Measurements from ENCODE around the gene SYNE1.

SYNE1 gene

DNA sequence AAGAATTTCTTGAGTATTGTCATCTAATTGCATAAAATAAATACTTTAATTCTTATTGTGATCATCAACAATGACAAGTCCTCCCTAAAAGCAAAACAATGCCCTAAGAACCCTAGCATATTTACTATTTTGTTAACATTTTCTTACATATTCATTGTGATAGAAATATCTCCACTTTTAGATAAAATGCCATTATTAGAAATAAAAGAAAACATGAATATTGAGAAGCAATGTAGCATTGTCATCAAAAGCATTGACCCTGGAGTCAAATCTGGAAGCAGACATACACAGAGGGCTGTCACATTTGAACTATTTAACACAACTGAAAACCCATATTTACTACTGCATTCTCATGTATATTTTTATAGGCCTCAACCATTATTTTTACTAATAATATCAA is 257.7 kb downstream of the SYNE1 start:
- H3K4me3 ChIP-seq (ENCODE audit: low read depth, low read length) = no peak overlapping the region
- H3K9me3 ChIP-seq (ENCODE audit: severe bottlenecking) = no peaks in the 10 kb centered on the region
- DNase-seq = no peak
- H3K27ac ChIP-seq = no peak overlapping the region; the same call in 1 of the 2 replicates
- no peaks in the 10 kb centered on the region for H3K36me3 ChIP-seq
- TF ChIP-seq, protein P1, sequence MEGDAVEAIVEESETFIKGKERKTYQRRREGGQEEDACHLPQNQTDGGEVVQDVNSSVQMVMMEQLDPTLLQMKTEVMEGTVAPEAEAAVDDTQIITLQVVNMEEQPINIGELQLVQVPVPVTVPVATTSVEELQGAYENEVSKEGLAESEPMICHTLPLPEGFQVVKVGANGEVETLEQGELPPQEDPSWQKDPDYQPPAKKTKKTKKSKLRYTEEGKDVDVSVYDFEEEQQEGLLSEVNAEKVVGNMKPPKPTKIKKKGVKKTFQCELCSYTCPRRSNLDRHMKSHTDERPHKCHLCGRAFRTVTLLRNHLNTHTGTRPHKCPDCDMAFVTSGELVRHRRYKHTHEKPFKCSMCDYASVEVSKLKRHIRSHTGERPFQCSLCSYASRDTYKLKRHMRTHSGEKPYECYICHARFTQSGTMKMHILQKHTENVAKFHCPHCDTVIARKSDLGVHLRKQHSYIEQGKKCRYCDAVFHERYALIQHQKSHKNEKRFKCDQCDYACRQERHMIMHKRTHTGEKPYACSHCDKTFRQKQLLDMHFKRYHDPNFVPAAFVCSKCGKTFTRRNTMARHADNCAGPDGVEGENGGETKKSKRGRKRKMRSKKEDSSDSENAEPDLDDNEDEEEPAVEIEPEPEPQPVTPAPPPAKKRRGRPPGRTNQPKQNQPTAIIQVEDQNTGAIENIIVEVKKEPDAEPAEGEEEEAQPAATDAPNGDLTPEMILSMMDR (IDR thresholded peaks at IDR 0.05; ENCODE audit: low read depth, low read length) = no peak
- H3K27me3 ChIP-seq (ENCODE audit: insufficient read depth, low read depth, severe bottlenecking) = no peaks in the 10 kb centered on the region

GRCh38 chr6:152378169-152378568 is 259.0 kb downstream of the SYNE1 start:
- TF ChIP-seq, protein P1 (IDR thresholded peaks at IDR 0.05; ENCODE audit: low read depth, low read length) = no peak
- H3K27ac ChIP-seq = no peak overlapping the region
- no peaks in the 10 kb centered on the region for H3K9me3 ChIP-seq (ENCODE audit: severe bottlenecking)
- DNase-seq = no peak
- H3K36me3 ChIP-seq = no peaks in the 10 kb centered on the region
- H3K4me3 ChIP-seq (ENCODE audit: low read depth, low read length) = no peak overlapping the region
- no peaks in the 10 kb centered on the region for H3K27me3 ChIP-seq (ENCODE audit: insufficient read depth, low read depth, severe bottlenecking)

- no peak overlapping the region for H3K4me3 ChIP-seq (ENCODE audit: low read depth, low read length)
- H3K27ac ChIP-seq = no peak overlapping the region
- no peaks in the 10 kb centered on the region for H3K9me3 ChIP-seq (ENCODE audit: severe bottlenecking)
- no peak for DNase-seq
- no peaks in the 10 kb centered on the region for H3K27me3 ChIP-seq (ENCODE audit: insufficient read depth, low read depth, severe bottlenecking)
- no peaks in the 10 kb centered on the region for H3K36me3 ChIP-seq
- TF ChIP-seq, protein P1 (IDR thresholded peaks at IDR 0.05; ENCODE audit: low read depth, low read length) = no peak
These were observed 262.0 kb downstream of the SYNE1 start for GRCh38 chr6:152375197-152375596.

GRCh38 chr6:152372945-152373344 is 264.2 kb downstream of the SYNE1 start:
- DNase-seq = no peak
- no peaks in the 10 kb centered on the region for H3K36me3 ChIP-seq
- TF ChIP-seq, protein P1 (IDR thresholded peaks at IDR 0.05; ENCODE audit: low read depth, low read length) = no peak
- H3K9me3 ChIP-seq (ENCODE audit: severe bottlenecking) = no peaks in the 10 kb centered on the region
- H3K27me3 ChIP-seq (ENCODE audit: insufficient read depth, low read depth, severe bottlenecking) = no peaks in the 10 kb centered on the region
- H3K27ac ChIP-seq = no peak overlapping the region
- H3K4me3 ChIP-seq (ENCODE audit: low read depth, low read length) = no peak overlapping the region

DNA sequence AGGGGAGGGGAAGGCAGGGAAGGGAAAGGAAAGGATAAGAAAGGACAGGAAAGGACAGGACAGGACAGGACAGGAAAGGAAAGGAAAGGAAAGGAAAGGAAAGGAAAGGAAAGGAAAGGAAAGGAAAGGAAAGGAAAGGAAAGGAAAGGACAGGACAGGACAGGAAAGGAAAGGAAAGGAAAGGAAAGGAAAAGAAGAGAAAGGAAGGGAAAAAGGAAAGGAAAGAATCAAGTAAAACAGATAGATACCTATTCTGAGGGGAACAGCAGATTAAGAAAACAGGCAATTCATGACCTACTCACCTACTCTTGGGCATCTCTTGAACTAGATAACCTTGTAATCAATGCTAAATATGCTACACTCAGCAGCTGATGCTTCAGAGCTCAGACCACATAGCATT is 265.4 kb downstream of the SYNE1 start:
- Histone ChIP-seq H3K27me3 (ENCODE audit: insufficient read depth, low read depth, severe bottlenecking) (no peaks in the 10 kb centered on the region), H3K4me3 (ENCODE audit: low read depth, low read length) (no peak overlapping the region), H3K27ac (no peak overlapping the region), H3K36me3 (no peaks in the 10 kb centered on the region), H3K9me3 (ENCODE audit: severe bottlenecking) (no peaks in the 10 kb centered on the region)
- no peak for DNase-seq
- TF ChIP-seq, protein P1 (IDR thresholded peaks at IDR 0.05; ENCODE audit: low read depth, low read length) = no peak

All from WERI-Rb-1 (cell line).